H9 (cell line): ENCODE data around the gene HEPN1. TPM values are rescaled to one million over a fixed set of nuclear protein-coding genes. Genes with fewer than 3 reads are reported as not detected.

Experiments used
- DNase-seq: peaks from one replicate; pipeline ENCODE4 v3.0.0-alpha.2; 2017
- H2AFZ ChIP-seq: one replicate; pipeline ENCODE4 v1.6.1; 2013; ENCODE audit warnings: mild to moderate bottlenecking, low read length, control low read depth, moderate library complexity
- H2AK5ac ChIP-seq: 2 replicates; pipeline ENCODE4 v1.6.1; 2013; ENCODE audit warnings: low read length, control low read depth, mixed read lengths; ENCODE audit not compliant: insufficient read length
- H2BK120ac ChIP-seq: one replicate; pipeline ENCODE4 v1.6.1; 2013; ENCODE audit warnings: low read depth, mild to moderate bottlenecking, low read length, control low read depth, inconsistent platforms; ENCODE audit not compliant: poor library complexity, severe bottlenecking
- H2BK12ac ChIP-seq: 2 replicates; pipeline ENCODE4 v1.6.1; 2013; ENCODE audit warnings: low read length, control low read depth, mixed read lengths, low read depth; ENCODE audit not compliant: insufficient read length
- H2BK15ac ChIP-seq: 2 replicates; pipeline ENCODE4 v1.6.1; 2013; ENCODE audit warnings: low read depth, low read length, control low read depth
- H2BK20ac ChIP-seq: one replicate; pipeline ENCODE4 v1.6.1; 2013; ENCODE audit warnings: low read depth, mild to moderate bottlenecking, low read length, control low read depth, inconsistent platforms; ENCODE audit not compliant: poor library complexity, severe bottlenecking
- H2BK5ac ChIP-seq: 2 replicates; pipeline ENCODE4 v1.6.1; 2013; ENCODE audit warnings: low read length, control low read depth, mixed read lengths; ENCODE audit not compliant: insufficient read length
- H3K14ac ChIP-seq: 2 replicates; pipeline ENCODE4 v1.6.1; 2013; ENCODE audit warnings: low read length, control low read depth; ENCODE audit not compliant: insufficient read depth
- H3K18ac ChIP-seq: 2 replicates; pipeline ENCODE4 v1.6.1; 2013; ENCODE audit warnings: low read depth, mild to moderate bottlenecking, mixed read lengths, low read length, control low read depth; ENCODE audit not compliant: insufficient read length
- H3K23ac ChIP-seq: 2 replicates; pipeline ENCODE4 v1.6.1; 2013; ENCODE audit warnings: low read length, control low read depth, mixed read lengths, low read depth; ENCODE audit not compliant: insufficient read length
- H3K23me2 ChIP-seq: 2 replicates; pipeline ENCODE4 v1.6.1; 2013; ENCODE audit warnings: low read depth, mild to moderate bottlenecking, mixed read lengths, low read length, control low read depth; ENCODE audit not compliant: insufficient read length, poor library complexity, severe bottlenecking
- H3K27ac ChIP-seq: 2 replicates; pipeline ENCODE4 v1.5.1; 2013; ENCODE audit warnings: low read length, control low read depth, mixed read lengths, low read depth; ENCODE audit not compliant: insufficient read length
- H3K27me3 ChIP-seq: 2 replicates; pipeline ENCODE4 v1.6.1; 2013; ENCODE audit warnings: low read length, control low read depth, inconsistent platforms; ENCODE audit not compliant: insufficient read depth
- H3K4ac ChIP-seq: 2 replicates; pipeline ENCODE4 v1.6.1; 2013; ENCODE audit warnings: low read depth, mild to moderate bottlenecking, control low read depth, inconsistent platforms, low read length, moderate library complexity
- H3K4me1 ChIP-seq: 2 replicates; pipeline ENCODE4 v1.6.1; 2013; ENCODE audit warnings: low read length, control low read depth, inconsistent platforms; ENCODE audit not compliant: insufficient read depth
- H3K4me2 ChIP-seq: 2 replicates; pipeline ENCODE4 v1.6.1; 2013; ENCODE audit warnings: low read length, control low read depth, mixed read lengths; ENCODE audit not compliant: insufficient read length, insufficient read depth
- H3K56ac ChIP-seq: 2 replicates; pipeline ENCODE4 v1.6.1; 2013; ENCODE audit warnings: low read depth, mild to moderate bottlenecking, mixed read lengths, low read length, control low read depth; ENCODE audit not compliant: insufficient read length
- H3K79me1 ChIP-seq: 2 replicates; pipeline ENCODE4 v1.6.1; 2013; ENCODE audit warnings: low read depth, mild to moderate bottlenecking, moderate library complexity, low read length, control low read depth, inconsistent platforms; ENCODE audit not compliant: insufficient read depth, poor library complexity, severe bottlenecking
- H3K79me2 ChIP-seq: 2 replicates; pipeline ENCODE4 v1.6.1; 2013; ENCODE audit warnings: low read length, control low read depth, inconsistent platforms; ENCODE audit not compliant: insufficient read depth
- H3K9ac ChIP-seq: 2 replicates; pipeline ENCODE4 v1.6.1; 2013; ENCODE audit warnings: low read length, control low read depth, mixed read lengths; ENCODE audit not compliant: insufficient read length; ENCODE audit errors: extremely low read depth
- H3K9me3 ChIP-seq: one replicate; pipeline ENCODE4 v1.6.1; 2013; ENCODE audit warnings: low read depth, low read length, inconsistent platforms; ENCODE audit not compliant: control insufficient read depth
- H3T11ph ChIP-seq: one replicate; pipeline ENCODE4 v1.6.1; 2013; ENCODE audit warnings: mild to moderate bottlenecking, low read length, control low read depth, inconsistent platforms
- H4K20me1 ChIP-seq: one replicate; pipeline ENCODE4 v1.6.1; 2013; ENCODE audit not compliant: control insufficient read depth, insufficient read length, insufficient read depth
- H4K5ac ChIP-seq: 2 replicates; pipeline ENCODE4 v1.6.1; 2013; ENCODE audit warnings: low read depth, mild to moderate bottlenecking, mixed read lengths, low read length, control low read depth; ENCODE audit not compliant: insufficient read length
- H4K8ac ChIP-seq: replicated peaks from 2 replicates; pipeline ENCODE4 v1.6.1; 2013; ENCODE audit warnings: low read length, control low read depth, mixed read lengths, low read depth; ENCODE audit not compliant: insufficient read length
- H4K91ac ChIP-seq: 2 replicates; pipeline ENCODE4 v1.6.1; 2013; ENCODE audit warnings: low read depth, mild to moderate bottlenecking, moderate library complexity, mixed read lengths, low read length, control low read depth; ENCODE audit not compliant: insufficient read length
- H3K27ac Mint-ChIP-seq, 3 experiments: 2 replicates in 2 of 3; 3 replicates in 1 of 3; pipeline ENCODE4 v1.8.0; 2020 to 2021; ENCODE audit warnings: mixed read lengths in 3 of 3, mild to moderate bottlenecking in 1 of 3, moderate library complexity in 1 of 3
- H3K27me3 Mint-ChIP-seq: 2 replicates; pipeline ENCODE4 v1.8.0; 2021; ENCODE audit warnings: low read depth, mild to moderate bottlenecking, moderate library complexity, mixed read lengths
- H3K36me3 Mint-ChIP-seq, 3 experiments: 2 replicates in 2 of 3; 3 replicates in 1 of 3; pipeline ENCODE4 v1.8.0; 2020 to 2021; ENCODE audit warnings: low read depth in 3 of 3, mixed read lengths in 3 of 3; ENCODE audit not compliant: insufficient read depth in 1 of 3
- H3K4me1 Mint-ChIP-seq, 2 experiments: 2 replicates each; pipeline ENCODE4 v1.8.0; 2020; ENCODE audit warnings: mixed read lengths in 2 of 2
- H3K4me3 Mint-ChIP-seq, 2 experiments: 2 replicates in 1 of 2; 3 replicates in 1 of 2; pipeline ENCODE4 v1.8.0; 2020 to 2021; ENCODE audit warnings: mild to moderate bottlenecking in 2 of 2, mixed read lengths in 2 of 2, moderate library complexity in 1 of 2
- H3K9me3 Mint-ChIP-seq, 2 experiments: 2 replicates in 1 of 2; 3 replicates in 1 of 2; pipeline ENCODE4 v1.8.0; 2020; ENCODE audit warnings: mild to moderate bottlenecking in 2 of 2, mixed read lengths in 2 of 2, moderate library complexity in 1 of 2
- CTCF ChIP-seq: fragments of 200-600 bp; sonication (generic); conservative IDR thresholded peaks from 3 replicates; pipeline ENCODE4 v1.8.0; 2021; ENCODE audit warnings: antibody characterized with exemption, mild to moderate bottlenecking
- WGBS: extraction: QIAGEN DNeasy Blood & Tissue Kit; methylation state at CpG from one replicate; pipeline ENCODE4 v1.1.7; 2013; ENCODE audit warnings: missing lambda C conversion rate, low lambda C conversion rate, mixed read lengths; ENCODE audit not compliant: insufficient read length; ENCODE audit errors: extremely low coverage; 5-methylcytosine and 5-hydroxymethylcytosine counted together
- total RNA-seq: library from RNA; stranded (reverse); gene quantifications from 2 replicates; pipeline ENCODE4 v1.2.1, GENCODE V29; 2021

HEPN1 gene
- total RNA-seq, 1 experiment from 2014 or later: not detected

- no peak overlapping the region for H2BK12ac ChIP-seq
- H3K36me3 Mint-ChIP-seq: no peaks in the 10 kb centered on the region
- no peak overlapping the region for H2BK20ac ChIP-seq
- H2AFZ ChIP-seq: no peak overlapping the region
- H3K18ac ChIP-seq: no peak overlapping the region
- no peak overlapping the region for H3K27ac ChIP-seq
- H3K4me1 Mint-ChIP-seq: no peaks in the 10 kb centered on the region
- H3K27me3 Mint-ChIP-seq: peaks cover 29% of the 10 kb centered on the region
- no peak overlapping the region; the same call in 1 of the 2 replicates for H3K14ac ChIP-seq
- no peaks in the 10 kb centered on the region for H3K9me3 ChIP-seq
- no peak overlapping the region for H4K8ac ChIP-seq
- no peak overlapping the region for H3K56ac ChIP-seq
- no peak overlapping the region for H2BK120ac ChIP-seq
- H3K27ac Mint-ChIP-seq: no peak overlapping the region
- no peak for TF ChIP-seq CTCF
- H3K9me3 Mint-ChIP-seq: no peaks in the 10 kb centered on the region
- H2BK5ac ChIP-seq: no peak overlapping the region
- no peak overlapping the region; a peak in 1 of 5 replicates for H3K4me3 Mint-ChIP-seq
- no peak overlapping the region for H2AK5ac ChIP-seq
- H3K79me1 ChIP-seq: no peaks in the 10 kb centered on the region
- H4K5ac ChIP-seq: no peak overlapping the region
- no peaks in the 10 kb centered on the region; the same call in 1 of the 2 replicates for H3K27me3 ChIP-seq
- no peak overlapping the region for H4K91ac ChIP-seq
- no peaks in the 10 kb centered on the region for H3K79me2 ChIP-seq
- H2BK15ac ChIP-seq: no peak overlapping the region
- no peak overlapping the region for H3T11ph ChIP-seq
- H3K23ac ChIP-seq: no peak overlapping the region
- no CpG with 5 or more reads among the region's 9 CpGs for WGBS
- no peak overlapping the region for H3K4ac ChIP-seq
- H4K20me1 ChIP-seq: no peaks in the 10 kb centered on the region
- no peak overlapping the region for H3K9ac ChIP-seq
- no peaks in the 10 kb centered on the region for H3K4me1 ChIP-seq
- no peak for DNase-seq
- H3K4me2 ChIP-seq: no peak overlapping the region
- H3K23me2 ChIP-seq: no peaks in the 10 kb centered on the region
Observed at GRCh38 chr11:124890683-124891372, 28.2 kb upstream of the HEPN1 start.
